Posterior vena cava (tissue), 2 donors: ENCODE data around the gene ZNF677. TPM values are rescaled to one million over a fixed set of nuclear protein-coding genes. Genes with fewer than 3 reads are reported as not detected.
"Not testable (repeated sequence)": the region's sequence is repeated elsewhere in the genome, so short reads cannot be mapped to it uniquely, and the experiment has no call there.

Source experiments
- DNase-seq: peaks from one replicate; pipeline ENCODE4 v3.0.0-alpha.2; 2020; ENCODE audit warnings: low spot score
- intact Hi-C, 2 donors: fragments of 100-400 bp; cut with DNase I; formaldehyde crosslinking; loops; one replicate each; pipeline versions ENCODE4 v1.14.1 to v1.14.2; 2022 to 2023
- long read RNA-seq, 2 donors: library from polyadenylated mRNA; unstranded; transcript quantifications; one replicate each; pipeline ENCODE4 v2.0.0, GENCODE V29; 2020 to 2021
- total RNA-seq, 2 donors: library from RNA; stranded (reverse); fragmentation: NEBNext Ultra II Directional; extraction: Animal tissue kit (Norgen Biotek cat#: 25700); gene quantifications; one replicate each; pipeline ENCODE4 v1.2.1, GENCODE V29; 2021
- donor health status: DM: yes; HTN: yes; CAD: no.
- donor health status: DM: yes; HTN: yes; CAD: no.

ZNF677 gene
- 10 to 100 TPM; 18.6 to 19.0 TPM for total RNA-seq
- long read RNA-seq, donor 1, partial matches to known transcripts, result 0 of 1 reads
- long read RNA-seq, donor 1, other reads (novel, unspliced or antisense), result 0 of 1 reads
- long read RNA-seq, donor 2, transcript ZNF677-206 (5 exons, 3,497 nt), result major isoform, 5 of 15 reads
- long read RNA-seq, donor 2, partial matches to known transcripts, result 0 of 15 reads
- long read RNA-seq, donor 2, other reads (novel, unspliced or antisense), result 6 of 15 reads

GRCh38 chr19:53254411-53255341, at the start of gene ZNF677:
Gene ZNF677, minus strand, starts transcription at chr19:53254873. Its CDS starts 3,323 bp downstream, at chr19:53251550.
- peak; percentile 99 for DNase-seq
- intact Hi-C loops, result no loop called here

- DNase-seq, intact Hi-C loops: not testable (repeated sequence)
These were observed 46.7 kb upstream of the ZNF677 start for GRCh38 chr19:53301341-53301740.

DNA sequence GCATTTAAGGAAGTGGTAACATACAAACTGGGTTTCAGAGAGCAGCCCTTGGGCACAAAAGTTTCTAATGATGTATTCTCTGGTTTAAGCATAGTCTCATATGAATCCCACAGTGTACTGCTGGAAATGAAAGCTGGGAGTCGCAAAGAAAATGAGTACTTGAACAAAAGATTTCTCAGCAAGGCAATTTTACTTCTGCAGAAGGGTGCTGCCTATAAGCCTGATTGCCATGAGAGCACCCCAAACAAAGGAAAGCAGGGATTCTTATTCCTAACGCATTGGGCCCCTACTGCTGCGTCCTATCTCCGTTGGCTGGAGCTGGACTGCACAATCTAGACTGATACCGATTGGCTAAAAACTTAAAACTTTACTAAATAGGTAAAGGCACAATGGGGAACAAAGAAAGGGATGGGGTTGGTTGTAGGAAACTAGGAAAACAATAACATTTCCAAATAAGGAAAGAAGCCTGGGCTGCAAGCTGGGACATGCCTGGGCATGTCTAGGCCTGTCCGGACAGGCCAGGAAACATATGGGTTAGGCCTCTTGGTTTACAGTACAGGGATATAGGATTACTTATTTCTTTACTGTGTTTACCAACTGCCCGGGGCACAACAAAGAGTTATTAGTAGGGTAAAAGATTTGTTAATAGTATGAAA, 40.2 kb upstream of the ZNF677 start:
- no peak for DNase-seq
- intact Hi-C loops, result no loop called here

DNA sequence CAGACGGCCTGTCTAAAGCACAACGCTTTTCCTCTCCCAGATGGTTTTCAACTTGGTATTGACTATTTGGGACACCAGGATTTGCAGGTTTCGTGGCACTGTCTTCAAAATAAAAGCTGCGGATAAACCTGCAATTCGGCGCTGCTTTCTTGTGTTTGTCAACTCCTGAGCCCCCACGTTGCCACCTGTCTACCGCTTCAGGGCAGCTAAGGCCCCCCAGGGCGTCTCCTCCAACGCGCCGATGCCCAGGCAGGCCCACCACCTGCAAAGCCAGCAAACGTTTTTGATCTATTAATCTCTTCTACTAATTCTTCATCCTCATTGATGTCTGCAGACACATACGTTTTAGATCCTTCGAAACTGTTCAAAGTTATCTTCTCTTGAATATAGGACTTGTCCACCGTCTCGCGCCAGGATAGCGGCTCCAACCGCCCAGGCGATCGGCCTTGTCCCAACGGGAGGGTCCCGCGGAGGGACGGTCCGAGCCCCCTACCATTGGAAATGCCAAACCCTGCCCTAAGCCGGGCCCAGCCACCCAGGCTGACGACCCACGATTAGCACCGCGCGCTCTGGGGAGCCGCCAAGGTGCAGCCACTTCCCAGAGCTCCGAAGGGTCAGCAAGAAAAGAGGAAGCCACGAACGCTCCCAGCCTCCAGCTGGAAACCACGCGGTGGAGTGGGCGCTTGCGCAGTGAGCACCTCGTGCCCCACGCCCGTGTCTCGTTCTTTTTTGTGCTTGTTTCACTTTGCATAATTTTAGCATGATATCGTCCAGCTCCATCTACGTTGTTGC, 36.3 kb upstream of the ZNF677 start:
- intact Hi-C loops, result no loop called here
- DNase-seq, result no peak

GRCh38 chr19:53285087-53285486, 30.4 kb upstream of the ZNF677 start:
- no peak for DNase-seq
- intact Hi-C loops, result no loop called here

- intact Hi-C loops, DNase-seq: not testable (repeated sequence)
These were observed 27.3 kb upstream of the ZNF677 start for GRCh38 chr19:53281947-53282346.

DNA sequence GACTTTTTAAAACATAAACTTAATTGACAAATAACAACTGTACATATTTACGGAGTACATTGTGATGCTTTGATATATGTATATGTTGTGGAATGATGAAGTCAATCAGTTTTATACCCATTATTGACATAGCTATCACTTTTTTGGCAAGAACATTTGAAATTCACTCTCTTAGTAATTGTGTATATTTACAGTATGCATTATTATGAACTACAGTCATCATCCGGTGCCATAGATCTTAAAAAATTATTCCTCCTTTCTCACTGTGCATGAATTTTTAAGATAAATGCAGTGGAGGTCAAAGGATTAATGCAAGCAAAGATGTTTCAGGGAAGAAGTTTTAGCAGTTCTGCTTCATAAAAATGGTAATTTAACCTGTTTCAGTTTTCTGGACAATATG, 20.8 kb upstream of the ZNF677 start:
- DNase-seq, result no peak
- intact Hi-C loops, result no loop called here

- intact Hi-C loops, result no loop called here
- DNase-seq, result no peak
These were observed 17.4 kb upstream of the ZNF677 start for GRCh38 chr19:53272044-53272443.

- intact Hi-C loops, DNase-seq: not testable (repeated sequence)
These were observed 15.2 kb upstream of the ZNF677 start for GRCh38 chr19:53269861-53270260.

GRCh38 chr19:53267623-53268022, 12.9 kb upstream of the ZNF677 start, which contains the start of gene VN1R4:
Gene VN1R4, minus strand, starts transcription at chr19:53267723. Its CDS starts 58 bp downstream, at chr19:53267665.
- DNase-seq, intact Hi-C loops: not testable (repeated sequence)

GRCh38 chr19:53257715-53258342, 3.2 kb upstream of the ZNF677 start, which contains the start of gene VN1R2:
Gene VN1R2, plus strand, starts transcription at chr19:53258292. Its CDS starts 84 bp downstream, at chr19:53258376.
- intact Hi-C loops, result not testable (repeated sequence)

DNA sequence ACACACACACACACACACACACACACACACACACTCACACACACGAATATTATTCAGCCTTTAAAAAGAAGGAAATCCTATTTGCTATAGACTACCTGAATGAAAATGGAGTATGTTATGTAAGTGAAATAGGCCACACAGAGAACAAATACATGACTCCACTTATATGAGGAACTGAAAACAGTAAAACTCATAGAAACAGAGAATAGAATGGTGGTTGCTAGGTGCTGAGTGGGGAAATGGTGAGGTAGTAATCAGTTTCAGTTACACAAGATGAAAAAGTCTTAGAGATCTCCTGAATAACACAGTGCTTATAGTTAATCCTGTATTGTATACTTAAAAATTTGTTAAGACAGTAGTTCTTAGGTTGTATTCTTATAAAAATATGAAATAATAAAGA, 8.2 kb downstream of the ZNF677 start:
- intact Hi-C loops, result no loop called here
- DNase-seq, result no peak

More at GRCh38 chr19:53257715-53258342, 3.2 kb upstream of the ZNF677 start, which contains the start of gene VN1R2:
- DNase-seq, result not testable (repeated sequence)

DNA sequence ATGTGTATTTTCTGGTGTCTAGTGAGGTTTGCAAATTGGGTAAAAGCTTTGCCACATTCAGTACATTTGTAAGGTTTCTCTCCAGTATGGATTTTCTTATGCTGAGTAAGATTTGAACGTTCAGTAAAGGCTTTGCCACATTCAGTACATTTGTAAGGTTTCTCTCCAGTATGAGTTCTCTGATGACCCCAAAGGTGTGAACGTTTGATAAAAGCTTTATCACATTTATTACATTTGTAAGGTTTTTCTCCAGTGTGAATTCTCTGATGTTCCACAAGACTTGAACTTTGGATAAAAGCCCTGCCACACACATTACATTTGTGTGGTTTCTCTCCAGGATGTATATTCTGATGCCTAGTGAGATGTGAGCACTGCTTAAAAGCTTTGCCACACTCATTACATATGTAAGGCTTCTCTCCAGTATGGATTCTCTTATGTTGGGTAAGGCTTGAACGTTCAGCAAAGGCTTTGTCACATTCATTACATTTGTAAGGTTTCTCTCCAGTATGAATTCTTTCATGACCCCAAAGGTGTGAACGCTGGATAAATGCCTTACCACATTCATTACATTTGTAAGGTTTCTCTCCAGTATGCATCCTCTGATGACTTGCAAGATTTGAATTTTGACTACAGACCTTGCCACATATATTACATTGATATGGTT, 17.4 kb downstream of the ZNF677 start:
- DNase-seq, result no peak
- intact Hi-C loops, result loop anchor here in 1 of 2 donors (5.0 kb wide), 1 partner anchor 1240 kb away; no protein-coding TSS in a partner anchor

- intact Hi-C loops, result no loop called here
- DNase-seq, result no peak
These were observed 30.1 kb downstream of the ZNF677 start for GRCh38 chr19:53224606-53225005.

DNA sequence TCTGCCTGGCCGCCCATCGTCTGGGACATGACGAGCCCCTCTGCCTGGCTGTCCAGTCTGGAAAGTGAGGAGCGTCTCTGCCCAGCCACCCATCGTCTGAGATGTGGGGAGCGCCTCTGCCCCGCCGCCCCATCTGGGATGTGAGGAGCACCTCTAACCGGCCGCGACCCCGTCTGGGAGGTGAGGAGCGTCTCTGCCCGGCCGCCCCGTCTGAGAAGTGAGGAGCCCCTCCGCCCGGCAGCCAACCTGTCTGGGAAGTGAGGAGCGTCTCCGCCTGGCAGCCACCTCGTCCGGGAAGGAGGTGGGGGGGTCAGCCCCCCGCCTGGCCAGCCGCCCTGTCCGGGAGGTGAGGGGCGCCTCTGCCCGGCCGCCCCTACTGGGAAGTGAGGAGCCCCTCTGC, 32.0 kb downstream of the ZNF677 start:
- DNase-seq, intact Hi-C loops: not testable (repeated sequence)

GRCh38 chr19:53212703-53213320, 41.9 kb downstream of the ZNF677 start:
- DNase-seq, result no peak
- intact Hi-C loops, result no loop called here

DNA sequence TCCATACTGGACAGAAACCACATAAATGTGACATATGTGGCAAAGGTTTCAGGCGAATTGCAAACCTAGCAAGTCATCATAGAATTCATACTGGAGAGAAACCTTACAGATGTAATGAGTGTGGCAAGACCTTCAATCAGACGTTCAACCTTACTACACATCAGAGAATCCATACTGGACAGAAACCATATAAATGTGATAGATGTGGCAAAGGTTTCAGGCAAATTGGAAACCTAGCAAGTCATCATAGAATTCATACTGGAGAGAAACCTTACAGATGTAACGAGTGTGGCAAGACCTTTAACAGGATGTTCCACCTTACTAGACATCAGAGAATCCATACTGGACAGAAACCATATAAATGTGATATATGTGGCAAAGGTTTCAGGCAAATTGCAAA, 43.1 kb downstream of the ZNF677 start:
- DNase-seq, intact Hi-C loops: not testable (repeated sequence)
